ENCODE measurements around the gene ATP7A.
"Not testable (repeated sequence)": the region's sequence is repeated elsewhere in the genome, so short reads cannot be mapped to it uniquely, and the experiment has no call there.

ATP7A gene

GRCh38 chrX:77917294-77917933 lies 6.9 kb downstream of the ATP7A start:
- H3K4me1 ChIP-seq (ENCODE audit: control insufficient read depth, insufficient read depth, low read length), result no peaks in the 10 kb centered on the region
- no peak overlapping the region for H3K27ac ChIP-seq (ENCODE audit: low read length)
- no peaks in the 10 kb centered on the region for H3K36me3 ChIP-seq (ENCODE audit: control insufficient read depth, insufficient read depth, low read length)
- no peak for DNase-seq (ENCODE audit: low read depth, low spot score)
- H3K9me3 ChIP-seq (ENCODE audit: control insufficient read depth, insufficient read depth, low read length), result no peaks in the 10 kb centered on the region
- H3K4me3 ChIP-seq (ENCODE audit: low read length), result no peak overlapping the region
- no peaks in the 10 kb centered on the region for H3K27me3 ChIP-seq (ENCODE audit: control insufficient read depth, insufficient read depth, low read length)
- no CpG with 5 or more reads among the region's 2 CpGs for WGBS (ENCODE audit: insufficient coverage, insufficient read length)

DNA sequence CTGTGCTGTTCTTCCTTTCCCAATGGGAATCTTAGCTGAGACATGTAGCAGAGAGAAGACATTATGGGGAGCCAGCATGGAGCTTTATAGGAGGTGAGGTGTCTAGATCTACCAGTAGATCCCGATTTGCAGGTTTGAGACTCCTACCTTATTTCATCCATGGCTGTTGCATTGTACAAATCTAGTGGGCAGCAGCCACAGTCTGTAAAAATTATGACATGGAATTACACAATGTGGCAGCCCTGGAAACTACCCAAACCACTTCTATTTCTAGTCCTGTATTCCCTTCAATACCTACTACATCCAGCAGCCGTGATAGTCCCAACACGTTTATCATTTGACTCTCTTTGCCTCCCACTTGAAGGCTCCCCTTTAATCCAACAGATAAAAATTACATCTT lies 8.1 kb downstream of the ATP7A start:
- Histone ChIP-seq H3K4me3 (ENCODE audit: low read length) (no peak overlapping the region), H3K27ac (ENCODE audit: low read length) (no peak overlapping the region), H3K36me3 (ENCODE audit: control insufficient read depth, insufficient read depth, low read length) (no peaks in the 10 kb centered on the region), H3K27me3 (ENCODE audit: control insufficient read depth, insufficient read depth, low read length) (no peaks in the 10 kb centered on the region), H3K9me3 (ENCODE audit: control insufficient read depth, insufficient read depth, low read length) (no peaks in the 10 kb centered on the region), H3K4me1 (ENCODE audit: control insufficient read depth, insufficient read depth, low read length) (no peaks in the 10 kb centered on the region)
- DNase-seq (ENCODE audit: low read depth, low spot score), result no peak
- WGBS (ENCODE audit: insufficient coverage, insufficient read length), result no CpG with 5 or more reads among the region's 3 CpGs

- not testable (repeated sequence) for H3K36me3 ChIP-seq (ENCODE audit: control insufficient read depth, insufficient read depth, low read length); H3K4me1 ChIP-seq (ENCODE audit: control insufficient read depth, insufficient read depth, low read length); H3K27me3 ChIP-seq (ENCODE audit: control insufficient read depth, insufficient read depth, low read length); H3K4me3 ChIP-seq (ENCODE audit: low read length); DNase-seq (ENCODE audit: low read depth, low spot score); H3K9me3 ChIP-seq (ENCODE audit: control insufficient read depth, insufficient read depth, low read length); H3K27ac ChIP-seq (ENCODE audit: low read length)
- no CpG with 5 or more reads among the region's 6 CpGs for WGBS (ENCODE audit: insufficient coverage, insufficient read length)
Measured at GRCh38 chrX:77919370-77919769, 8.9 kb downstream of the ATP7A start.

- H3K4me1 ChIP-seq (ENCODE audit: control insufficient read depth, insufficient read depth, low read length), result no peaks in the 10 kb centered on the region
- no peaks in the 10 kb centered on the region for H3K27me3 ChIP-seq (ENCODE audit: control insufficient read depth, insufficient read depth, low read length)
- no peak overlapping the region for H3K4me3 ChIP-seq (ENCODE audit: low read length)
- H3K36me3 ChIP-seq (ENCODE audit: control insufficient read depth, insufficient read depth, low read length), result no peaks in the 10 kb centered on the region
- no peaks in the 10 kb centered on the region for H3K9me3 ChIP-seq (ENCODE audit: control insufficient read depth, insufficient read depth, low read length)
- DNase-seq (ENCODE audit: low read depth, low spot score), result no peak
- H3K27ac ChIP-seq (ENCODE audit: low read length), result no peak overlapping the region
Measured at GRCh38 chrX:77922787-77923186, 12.3 kb downstream of the ATP7A start.

GRCh38 chrX:77924320-77924859 lies 13.9 kb downstream of the ATP7A start:
- no peak for DNase-seq (ENCODE audit: low read depth, low spot score)
- H3K9me3 ChIP-seq (ENCODE audit: control insufficient read depth, insufficient read depth, low read length), result no peaks in the 10 kb centered on the region
- WGBS (ENCODE audit: insufficient coverage, insufficient read length), result no CpG with 5 or more reads among the region's 8 CpGs
- no peaks in the 10 kb centered on the region for H3K4me1 ChIP-seq (ENCODE audit: control insufficient read depth, insufficient read depth, low read length)
- no peaks in the 10 kb centered on the region for H3K36me3 ChIP-seq (ENCODE audit: control insufficient read depth, insufficient read depth, low read length)
- no peak overlapping the region for H3K27ac ChIP-seq (ENCODE audit: low read length)
- H3K27me3 ChIP-seq (ENCODE audit: control insufficient read depth, insufficient read depth, low read length), result no peaks in the 10 kb centered on the region
- H3K4me3 ChIP-seq (ENCODE audit: low read length), result no peak overlapping the region

- no peak overlapping the region for H3K27ac ChIP-seq (ENCODE audit: low read length)
- H3K27me3 ChIP-seq (ENCODE audit: control insufficient read depth, insufficient read depth, low read length), result no peaks in the 10 kb centered on the region
- H3K4me1 ChIP-seq (ENCODE audit: control insufficient read depth, insufficient read depth, low read length), result no peaks in the 10 kb centered on the region
- no CpG with 5 or more reads among the region's 3 CpGs for WGBS (ENCODE audit: insufficient coverage, insufficient read length)
- no peak for DNase-seq (ENCODE audit: low read depth, low spot score)
- no peaks in the 10 kb centered on the region for H3K36me3 ChIP-seq (ENCODE audit: control insufficient read depth, insufficient read depth, low read length)
- H3K4me3 ChIP-seq (ENCODE audit: low read length), result no peak overlapping the region
- H3K9me3 ChIP-seq (ENCODE audit: control insufficient read depth, insufficient read depth, low read length), result no peaks in the 10 kb centered on the region
Measured at GRCh38 chrX:77925764-77926163, 15.3 kb downstream of the ATP7A start.

- no peaks in the 10 kb centered on the region for H3K27me3 ChIP-seq (ENCODE audit: control insufficient read depth, insufficient read depth, low read length)
- WGBS (ENCODE audit: insufficient coverage, insufficient read length), result no CpG with 5 or more reads among the region's 1 CpG
- H3K9me3 ChIP-seq (ENCODE audit: control insufficient read depth, insufficient read depth, low read length), result no peaks in the 10 kb centered on the region
- H3K4me3 ChIP-seq (ENCODE audit: low read length), result no peak overlapping the region
- H3K36me3 ChIP-seq (ENCODE audit: control insufficient read depth, insufficient read depth, low read length), result no peaks in the 10 kb centered on the region
- no peaks in the 10 kb centered on the region for H3K4me1 ChIP-seq (ENCODE audit: control insufficient read depth, insufficient read depth, low read length)
- DNase-seq (ENCODE audit: low read depth, low spot score), result no peak
- H3K27ac ChIP-seq (ENCODE audit: low read length), result no peak overlapping the region
Measured at GRCh38 chrX:77930581-77930980, 20.1 kb downstream of the ATP7A start.

GRCh38 chrX:77935886-77936285 lies 25.4 kb downstream of the ATP7A start:
- no peak for DNase-seq (ENCODE audit: low read depth, low spot score)
- Histone ChIP-seq H3K27ac (ENCODE audit: low read length) (no peak overlapping the region), H3K4me3 (ENCODE audit: low read length) (no peak overlapping the region), H3K4me1 (ENCODE audit: control insufficient read depth, insufficient read depth, low read length) (no peaks in the 10 kb centered on the region), H3K36me3 (ENCODE audit: control insufficient read depth, insufficient read depth, low read length) (no peaks in the 10 kb centered on the region), H3K27me3 (ENCODE audit: control insufficient read depth, insufficient read depth, low read length) (no peaks in the 10 kb centered on the region), H3K9me3 (ENCODE audit: control insufficient read depth, insufficient read depth, low read length) (no peaks in the 10 kb centered on the region)
- WGBS (ENCODE audit: insufficient coverage, insufficient read length), result no CpG with 5 or more reads among the region's 1 CpG

GRCh38 chrX:77936299-77936698 lies 25.8 kb downstream of the ATP7A start:
- Histone ChIP-seq H3K36me3 (ENCODE audit: control insufficient read depth, insufficient read depth, low read length) (no peaks in the 10 kb centered on the region), H3K27ac (ENCODE audit: low read length) (no peak overlapping the region), H3K27me3 (ENCODE audit: control insufficient read depth, insufficient read depth, low read length) (no peaks in the 10 kb centered on the region), H3K4me3 (ENCODE audit: low read length) (no peak overlapping the region), H3K4me1 (ENCODE audit: control insufficient read depth, insufficient read depth, low read length) (no peaks in the 10 kb centered on the region), H3K9me3 (ENCODE audit: control insufficient read depth, insufficient read depth, low read length) (no peaks in the 10 kb centered on the region)
- no peak for DNase-seq (ENCODE audit: low read depth, low spot score)

GRCh38 chrX:77937291-77937690 lies 26.8 kb downstream of the ATP7A start:
- Histone ChIP-seq H3K4me3 (ENCODE audit: low read length) (no peak overlapping the region), H3K4me1 (ENCODE audit: control insufficient read depth, insufficient read depth, low read length) (no peaks in the 10 kb centered on the region), H3K27ac (ENCODE audit: low read length) (no peak overlapping the region), H3K27me3 (ENCODE audit: control insufficient read depth, insufficient read depth, low read length) (no peaks in the 10 kb centered on the region), H3K9me3 (ENCODE audit: control insufficient read depth, insufficient read depth, low read length) (no peaks in the 10 kb centered on the region), H3K36me3 (ENCODE audit: control insufficient read depth, insufficient read depth, low read length) (no peaks in the 10 kb centered on the region)
- no CpG with 5 or more reads among the region's 3 CpGs for WGBS (ENCODE audit: insufficient coverage, insufficient read length)
- DNase-seq (ENCODE audit: low read depth, low spot score), result no peak

DNA sequence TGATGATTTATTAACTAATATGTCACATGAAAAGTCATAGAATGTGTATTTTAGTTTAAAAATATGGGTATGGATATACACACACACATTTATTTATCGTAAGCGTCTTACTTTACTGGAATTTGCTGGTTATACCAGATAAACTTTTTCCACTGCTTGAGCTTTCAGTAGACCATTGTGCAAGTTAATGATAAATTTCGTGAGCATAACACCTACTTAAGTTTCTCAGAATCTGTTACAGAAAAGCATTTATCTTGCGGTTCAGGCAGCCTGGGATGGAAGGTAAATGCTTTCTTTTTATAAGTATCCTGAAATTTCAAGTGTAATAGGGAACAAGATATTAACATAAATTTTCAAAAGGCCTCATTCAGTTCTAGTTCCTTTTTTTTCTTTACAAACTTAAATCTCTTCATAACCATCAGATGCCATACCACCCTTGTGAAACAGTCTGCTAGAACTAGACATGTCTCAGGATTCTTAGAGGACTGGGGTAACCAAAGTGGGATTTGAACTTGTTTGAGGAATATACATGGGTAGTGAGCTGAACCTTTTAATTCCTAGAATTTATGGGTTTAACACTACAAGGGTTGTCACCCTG lies 27.7 kb downstream of the ATP7A start:
- no peaks in the 10 kb centered on the region for H3K27me3 ChIP-seq (ENCODE audit: control insufficient read depth, insufficient read depth, low read length)
- WGBS (ENCODE audit: insufficient coverage, insufficient read length), result no CpG with 5 or more reads among the region's 4 CpGs
- no peaks in the 10 kb centered on the region for H3K9me3 ChIP-seq (ENCODE audit: control insufficient read depth, insufficient read depth, low read length)
- no peak for DNase-seq (ENCODE audit: low read depth, low spot score)
- no peaks in the 10 kb centered on the region for H3K4me1 ChIP-seq (ENCODE audit: control insufficient read depth, insufficient read depth, low read length)
- H3K4me3 ChIP-seq (ENCODE audit: low read length), result no peak overlapping the region
- no peaks in the 10 kb centered on the region for H3K36me3 ChIP-seq (ENCODE audit: control insufficient read depth, insufficient read depth, low read length)
- H3K27ac ChIP-seq (ENCODE audit: low read length), result no peak overlapping the region
